Ishikawa (cell line): Measurements from ENCODE around the gene VWF.

Source experiments
- CEBPB ChIP-seq: IDR thresholded peaks from 2 replicates; pipeline ENCODE4 v1.6.1; 2012
- CREB1 ChIP-seq: IDR thresholded peaks from 2 replicates; pipeline ENCODE4 v1.6.1; 2012; ENCODE audit warnings: low read depth
- EGR1 ChIP-seq: IDR thresholded peaks from 2 replicates; pipeline ENCODE4 v1.6.1; 2012
- EP300 ChIP-seq: IDR thresholded peaks from 2 replicates; pipeline ENCODE4 v1.6.1; 2012; ENCODE audit warnings: borderline replicate concordance
- FOXM1 ChIP-seq: IDR thresholded peaks from 2 replicates; pipeline ENCODE4 v1.6.1; 2012; ENCODE audit warnings: low read depth, borderline replicate concordance
- MAX ChIP-seq: IDR thresholded peaks from 2 replicates; pipeline ENCODE4 v1.6.1; 2012
- NFIC ChIP-seq: IDR thresholded peaks from 2 replicates; pipeline ENCODE4 v1.6.1; 2012
- RAD21 ChIP-seq: IDR thresholded peaks from 2 replicates; pipeline ENCODE4 v1.6.1; 2012; ENCODE audit warnings: low read depth
- TAF1 ChIP-seq: IDR thresholded peaks from 2 replicates; pipeline ENCODE4 v1.6.1; 2012; ENCODE audit warnings: low read depth, mild to moderate bottlenecking
- TCF12 ChIP-seq: IDR thresholded peaks from 2 replicates; pipeline ENCODE4 v1.6.1; 2012; ENCODE audit warnings: low read depth
- TEAD4 ChIP-seq: IDR thresholded peaks from 2 replicates; pipeline ENCODE4 v1.6.1; 2012
- YY1 ChIP-seq: IDR thresholded peaks from 2 replicates; pipeline ENCODE4 v1.6.1; 2012; ENCODE audit warnings: low read depth
- ZBTB7A ChIP-seq: IDR thresholded peaks from 2 replicates; pipeline ENCODE4 v1.6.1; 2012; ENCODE audit warnings: low read depth
- TF ChIP-seq, protein P1 (sequence below): IDR thresholded peaks from 2 replicates; pipeline ENCODE4 v1.6.1; 2012; ENCODE audit warnings: low read depth, mild to moderate bottlenecking
- TF ChIP-seq, protein P2 (sequence below): IDR thresholded peaks from 2 replicates; pipeline ENCODE4 v1.6.1; 2012

The VWF gene

DNA sequence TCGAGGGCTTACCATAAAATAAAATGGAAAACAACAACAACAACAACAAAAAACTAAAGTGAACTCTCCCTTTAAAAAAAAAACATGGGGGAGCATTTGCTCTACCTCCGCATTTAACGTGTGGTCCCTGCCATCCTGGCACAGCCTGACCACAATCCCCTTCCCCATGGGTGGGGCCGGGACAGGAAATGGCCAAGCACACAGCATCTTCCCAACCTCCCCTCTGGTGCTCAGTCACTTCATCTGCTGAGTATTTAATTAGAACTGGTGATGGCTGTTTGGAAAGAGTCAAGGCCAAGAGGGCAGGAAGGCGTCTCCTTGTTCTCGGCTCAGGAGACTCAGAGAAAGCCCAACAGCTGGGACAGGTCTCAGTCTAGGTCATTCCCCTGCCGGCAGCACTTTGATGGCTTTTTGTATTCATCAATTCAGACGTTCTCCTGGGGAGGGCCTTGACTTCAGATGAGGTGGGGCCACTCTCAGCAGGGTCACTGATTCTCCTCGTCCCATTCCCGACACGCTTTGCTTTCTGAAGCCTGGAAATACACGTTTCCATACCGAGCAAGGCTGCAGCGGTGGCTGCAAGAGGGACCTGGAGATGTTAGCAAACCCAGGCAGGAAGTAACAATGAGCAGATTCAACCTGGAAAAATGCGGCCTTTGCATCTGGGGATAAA, 223.8 kb downstream of the VWF start:
- no peak for TF ChIP-seq TAF1
- no peak for TF ChIP-seq TEAD4
- TF ChIP-seq, protein P1, sequence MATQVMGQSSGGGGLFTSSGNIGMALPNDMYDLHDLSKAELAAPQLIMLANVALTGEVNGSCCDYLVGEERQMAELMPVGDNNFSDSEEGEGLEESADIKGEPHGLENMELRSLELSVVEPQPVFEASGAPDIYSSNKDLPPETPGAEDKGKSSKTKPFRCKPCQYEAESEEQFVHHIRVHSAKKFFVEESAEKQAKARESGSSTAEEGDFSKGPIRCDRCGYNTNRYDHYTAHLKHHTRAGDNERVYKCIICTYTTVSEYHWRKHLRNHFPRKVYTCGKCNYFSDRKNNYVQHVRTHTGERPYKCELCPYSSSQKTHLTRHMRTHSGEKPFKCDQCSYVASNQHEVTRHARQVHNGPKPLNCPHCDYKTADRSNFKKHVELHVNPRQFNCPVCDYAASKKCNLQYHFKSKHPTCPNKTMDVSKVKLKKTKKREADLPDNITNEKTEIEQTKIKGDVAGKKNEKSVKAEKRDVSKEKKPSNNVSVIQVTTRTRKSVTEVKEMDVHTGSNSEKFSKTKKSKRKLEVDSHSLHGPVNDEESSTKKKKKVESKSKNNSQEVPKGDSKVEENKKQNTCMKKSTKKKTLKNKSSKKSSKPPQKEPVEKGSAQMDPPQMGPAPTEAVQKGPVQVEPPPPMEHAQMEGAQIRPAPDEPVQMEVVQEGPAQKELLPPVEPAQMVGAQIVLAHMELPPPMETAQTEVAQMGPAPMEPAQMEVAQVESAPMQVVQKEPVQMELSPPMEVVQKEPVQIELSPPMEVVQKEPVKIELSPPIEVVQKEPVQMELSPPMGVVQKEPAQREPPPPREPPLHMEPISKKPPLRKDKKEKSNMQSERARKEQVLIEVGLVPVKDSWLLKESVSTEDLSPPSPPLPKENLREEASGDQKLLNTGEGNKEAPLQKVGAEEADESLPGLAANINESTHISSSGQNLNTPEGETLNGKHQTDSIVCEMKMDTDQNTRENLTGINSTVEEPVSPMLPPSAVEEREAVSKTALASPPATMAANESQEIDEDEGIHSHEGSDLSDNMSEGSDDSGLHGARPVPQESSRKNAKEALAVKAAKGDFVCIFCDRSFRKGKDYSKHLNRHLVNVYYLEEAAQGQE: no peak
- TF ChIP-seq EGR1: no peak
- no peak for TF ChIP-seq EP300
- no peak for TF ChIP-seq TCF12
- no peak for TF ChIP-seq ZBTB7A
- no peak for TF ChIP-seq CREB1
- TF ChIP-seq CEBPB: no peak
- TF ChIP-seq MAX: no peak
- TF ChIP-seq FOXM1: no peak
- TF ChIP-seq NFIC: no peak
- TF ChIP-seq YY1: no peak
- no peak for TF ChIP-seq RAD21
- TF ChIP-seq, protein P2, sequence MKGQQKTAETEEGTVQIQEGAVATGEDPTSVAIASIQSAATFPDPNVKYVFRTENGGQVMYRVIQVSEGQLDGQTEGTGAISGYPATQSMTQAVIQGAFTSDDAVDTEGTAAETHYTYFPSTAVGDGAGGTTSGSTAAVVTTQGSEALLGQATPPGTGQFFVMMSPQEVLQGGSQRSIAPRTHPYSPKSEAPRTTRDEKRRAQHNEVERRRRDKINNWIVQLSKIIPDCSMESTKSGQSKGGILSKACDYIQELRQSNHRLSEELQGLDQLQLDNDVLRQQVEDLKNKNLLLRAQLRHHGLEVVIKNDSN: no peak

DNA sequence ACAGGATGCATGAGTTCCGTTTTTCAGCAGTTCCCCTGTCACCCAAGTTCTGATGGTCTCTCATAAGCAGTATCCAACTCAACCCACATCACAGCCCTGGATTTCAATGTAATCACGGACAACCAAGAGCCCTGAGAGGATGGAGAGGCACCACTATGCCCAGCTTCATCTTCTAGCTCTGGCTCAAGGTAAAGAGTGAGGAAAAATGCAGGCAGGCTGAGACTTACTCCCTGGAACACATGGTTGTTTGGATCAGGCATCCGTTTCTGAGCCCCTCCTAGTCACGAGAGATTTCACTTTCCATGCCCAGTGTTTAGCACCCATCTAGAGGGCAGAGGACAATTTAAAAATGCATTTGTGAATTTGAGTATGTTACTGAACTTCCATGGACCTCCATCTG, 224.4 kb downstream of the VWF start:
- no peak for TF ChIP-seq ZBTB7A
- TF ChIP-seq TCF12: no peak
- no peak for TF ChIP-seq EGR1
- no peak for TF ChIP-seq EP300
- TF ChIP-seq CREB1: no peak
- TF ChIP-seq TAF1: no peak

- no peak for TF ChIP-seq EGR1
- no peak for TF ChIP-seq ZBTB7A
Measured at GRCh38 chr12:5899675-5900074, 224.8 kb downstream of the VWF start.

DNA sequence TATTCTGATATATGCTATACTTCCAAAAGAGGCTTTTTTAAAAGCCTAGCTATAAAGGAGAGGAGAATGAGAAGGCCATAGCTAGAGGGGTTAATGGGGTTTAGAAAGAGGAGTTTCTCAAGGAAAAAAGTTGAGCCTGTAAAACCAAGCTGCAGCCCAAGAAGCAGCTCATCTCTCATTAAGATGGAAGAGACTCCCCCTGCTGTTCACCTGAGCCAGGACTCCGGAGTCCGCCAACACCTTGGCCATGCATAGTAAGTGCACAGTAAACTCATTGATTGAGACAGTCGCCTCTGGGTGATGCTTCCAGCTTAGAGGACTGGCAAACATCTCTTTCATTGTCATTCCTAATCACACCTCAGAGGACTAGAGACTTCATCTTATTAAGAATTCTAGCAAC, 225.6 kb downstream of the VWF start:
- TF ChIP-seq, protein P1: no peak
- TF ChIP-seq RAD21: no peak
- no peak for TF ChIP-seq CREB1
- TF ChIP-seq TCF12: no peak
- no peak for TF ChIP-seq NFIC
- TF ChIP-seq CEBPB: no peak
- no peak for TF ChIP-seq MAX
- TF ChIP-seq EGR1: no peak
